ENCODE measurements around the gene HNRNPA1L2.
"Not testable (repeated sequence)": the region's sequence is repeated elsewhere in the genome, so short reads cannot be mapped to it uniquely, and the experiment has no call there.

The HNRNPA1L2 gene

GRCh38 chr13:52664272-52664671, 22.0 kb downstream of the HNRNPA1L2 start:
- TF ChIP-seq, protein P1, sequence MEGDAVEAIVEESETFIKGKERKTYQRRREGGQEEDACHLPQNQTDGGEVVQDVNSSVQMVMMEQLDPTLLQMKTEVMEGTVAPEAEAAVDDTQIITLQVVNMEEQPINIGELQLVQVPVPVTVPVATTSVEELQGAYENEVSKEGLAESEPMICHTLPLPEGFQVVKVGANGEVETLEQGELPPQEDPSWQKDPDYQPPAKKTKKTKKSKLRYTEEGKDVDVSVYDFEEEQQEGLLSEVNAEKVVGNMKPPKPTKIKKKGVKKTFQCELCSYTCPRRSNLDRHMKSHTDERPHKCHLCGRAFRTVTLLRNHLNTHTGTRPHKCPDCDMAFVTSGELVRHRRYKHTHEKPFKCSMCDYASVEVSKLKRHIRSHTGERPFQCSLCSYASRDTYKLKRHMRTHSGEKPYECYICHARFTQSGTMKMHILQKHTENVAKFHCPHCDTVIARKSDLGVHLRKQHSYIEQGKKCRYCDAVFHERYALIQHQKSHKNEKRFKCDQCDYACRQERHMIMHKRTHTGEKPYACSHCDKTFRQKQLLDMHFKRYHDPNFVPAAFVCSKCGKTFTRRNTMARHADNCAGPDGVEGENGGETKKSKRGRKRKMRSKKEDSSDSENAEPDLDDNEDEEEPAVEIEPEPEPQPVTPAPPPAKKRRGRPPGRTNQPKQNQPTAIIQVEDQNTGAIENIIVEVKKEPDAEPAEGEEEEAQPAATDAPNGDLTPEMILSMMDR (IDR thresholded peaks at IDR 0.05; ENCODE audit: extremely low read depth, missing control alignments): no peak
- DNase-seq (ENCODE audit: low spot score): no peak

DNA sequence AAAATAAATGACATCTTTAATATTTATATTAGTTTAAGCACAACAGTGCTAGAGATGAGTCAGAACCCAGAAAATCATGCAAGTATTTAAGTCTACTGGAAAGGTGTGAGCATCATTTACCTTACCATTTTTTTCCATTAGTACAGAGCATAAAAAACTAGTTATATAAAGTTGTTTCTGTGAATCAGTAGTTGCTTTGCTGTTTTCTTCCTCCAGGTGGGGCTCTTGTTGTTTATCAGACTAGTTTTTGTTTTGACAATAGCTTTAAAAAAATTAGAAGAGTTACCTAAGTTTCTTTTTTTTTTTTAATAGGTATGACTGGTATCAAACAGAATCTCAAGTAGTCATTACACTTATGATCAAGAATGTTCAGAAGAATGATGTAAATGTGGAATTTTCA, 23.1 kb downstream of the HNRNPA1L2 start:
- DNase-seq (ENCODE audit: low spot score): peak; percentile 13
- TF ChIP-seq, protein P1 (IDR thresholded peaks at IDR 0.05; ENCODE audit: extremely low read depth, missing control alignments): no peak

DNA sequence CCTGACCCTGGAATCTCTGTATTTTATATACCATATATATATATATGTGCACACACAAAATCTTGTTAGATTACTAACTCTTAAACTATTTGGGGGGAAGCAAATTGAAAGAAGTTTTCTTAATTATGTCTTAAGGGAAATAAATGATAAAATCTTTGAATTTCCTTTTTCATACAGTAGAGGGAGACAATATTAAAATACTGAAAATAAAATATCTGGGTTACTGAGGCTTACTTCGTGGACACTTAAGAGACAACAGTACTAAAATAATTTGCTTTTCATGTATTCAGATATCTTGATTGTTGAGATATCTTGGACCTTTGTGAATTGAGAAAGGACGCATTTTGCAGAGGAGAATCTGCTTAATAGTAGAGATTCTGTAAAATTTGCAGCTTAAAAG, 27.4 kb downstream of the HNRNPA1L2 start:
- TF ChIP-seq, protein P1 (IDR thresholded peaks at IDR 0.05; ENCODE audit: extremely low read depth, missing control alignments): no peak
- DNase-seq (ENCODE audit: low spot score): no peak

DNA sequence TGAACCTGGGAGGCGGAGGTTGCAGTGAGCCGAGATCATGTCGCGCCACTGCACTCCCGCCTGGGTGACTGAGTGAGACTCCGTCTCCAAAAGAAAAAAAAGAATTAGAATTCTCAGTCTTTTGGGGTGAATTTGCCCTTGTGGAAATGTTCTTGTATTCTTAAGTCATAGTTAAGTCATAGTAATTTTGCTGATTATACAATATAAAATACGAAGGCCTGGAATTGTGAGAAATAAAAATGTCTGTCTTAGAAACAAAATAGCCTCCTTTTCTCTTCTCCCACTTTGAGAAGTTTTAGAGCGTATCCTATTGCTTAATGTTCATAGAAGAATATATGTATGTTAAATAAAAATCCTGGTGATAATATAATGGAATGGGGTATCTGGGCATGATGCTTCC, 28.5 kb downstream of the HNRNPA1L2 start:
- TF ChIP-seq, protein P1 (IDR thresholded peaks at IDR 0.05; ENCODE audit: extremely low read depth, missing control alignments): no peak
- no peak for DNase-seq (ENCODE audit: low spot score)

GRCh38 chr13:52673465-52673864, 31.2 kb downstream of the HNRNPA1L2 start:
- no peak for DNase-seq (ENCODE audit: low spot score)
- TF ChIP-seq, protein P1 (IDR thresholded peaks at IDR 0.05; ENCODE audit: extremely low read depth, missing control alignments): no peak

- TF ChIP-seq, protein P1 (IDR thresholded peaks at IDR 0.05; ENCODE audit: extremely low read depth, missing control alignments): no peak
- DNase-seq (ENCODE audit: low spot score): no peak
Observed at GRCh38 chr13:52677823-52678222, 35.6 kb downstream of the HNRNPA1L2 start.

DNA sequence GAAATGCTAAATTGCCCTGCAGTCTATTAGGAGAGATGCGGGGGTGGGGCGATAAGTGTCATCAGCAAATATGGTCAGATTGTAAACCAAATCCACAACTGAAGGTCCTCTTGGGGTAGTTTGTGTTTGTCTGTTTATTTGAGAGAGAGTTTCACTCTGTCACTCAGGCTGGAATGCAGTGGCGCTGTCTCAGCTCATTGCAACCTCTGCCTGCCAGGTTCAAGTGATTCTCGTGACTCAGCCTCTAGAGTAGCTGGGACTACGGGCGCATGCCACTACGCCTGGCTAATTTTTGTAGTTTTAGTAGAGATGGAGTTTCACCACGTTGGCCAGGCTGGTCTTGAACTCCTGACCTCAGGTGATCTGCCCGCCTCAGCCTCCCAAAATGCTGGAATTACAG, 43.6 kb downstream of the HNRNPA1L2 start:
- DNase-seq (ENCODE audit: low spot score): not testable (repeated sequence)

GRCh38 chr13:52686376-52686775, 44.1 kb downstream of the HNRNPA1L2 start:
- TF ChIP-seq, protein P1 (IDR thresholded peaks at IDR 0.05; ENCODE audit: extremely low read depth, missing control alignments): no peak
- no peak for DNase-seq (ENCODE audit: low spot score)

All from GM20000 (cell line).